HCT116 (cell line): Measurements from ENCODE around the gene PXMP4. TPM values are rescaled to one million over a fixed set of nuclear protein-coding genes. Genes with fewer than 3 reads are reported as not detected.

ENCODE experiments used
- ATAC-seq: fragments of 200-7000 bp; cut with Tn5 transposase; 2 replicates; pipeline ENCODE4 v1.9.1; 2020; ENCODE audit warnings: mild to moderate bottlenecking, moderate library complexity
- BruUV-seq: library from RNA; stranded (reverse); fragments of 400-500 nt; replicated peaks from 2 replicates; lab custom pipeline; 2021; lab: Mats Ljungman, UMichigan
- CTCF ChIA-PET: fragments of 300-600 bp; sonication (Branson Sonifier 250); formaldehyde crosslinking; loops from one replicate; lab custom pipeline; 2021; ENCODE audit warnings: antibody characterized with exemption; lab: Charles Lee
- POLR2A ChIA-PET: fragments of 300-600, 350-600 bp; sonication (Branson Sonifier 250); formaldehyde crosslinking; loops from one replicate; lab custom pipeline; 2021; ENCODE audit warnings: antibody characterized with exemption; lab: Charles Lee
- RAD21 ChIA-PET, 2 experiments: fragments of 300-600 bp; sonication (Branson Sonifier 250); formaldehyde crosslinking; loops; one replicate each; lab custom pipeline; 2023; ENCODE audit warnings: low total read pairs in 2 of 2; ENCODE audit not compliant: uncharacterized antibody in 2 of 2, unreplicated experiment in 2 of 2, low non-redundant PET in 1 of 2; lab: Charles Lee
- DNase-seq: peaks from one replicate; pipeline ENCODE4 v3.0.0-alpha.2; 2010; ENCODE audit warnings: low read depth, low spot score
- H2AFZ ChIP-seq: fragments of 200-600 bp; shearing (Covaris generic), sonication (generic); 2 replicates; pipeline ENCODE4 v1.6.1; 2017; ENCODE audit warnings: low read depth, mixed run types, mixed read lengths, antibody characterized with exemption, low read length; ENCODE audit not compliant: poor library complexity, severe bottlenecking
- H3K27ac ChIP-seq: 2 replicates; pipeline ENCODE4 v1.5.1; 2012; ENCODE audit warnings: low read depth, low read length
- H3K27me3 ChIP-seq: fragments of 200-600 bp; sonication (generic); 2 replicates; pipeline ENCODE4 v1.6.1; 2016; ENCODE audit warnings: mixed run types, low read length, mixed read lengths; ENCODE audit not compliant: insufficient read depth
- H3K36me3 ChIP-seq, 2 experiments: fragments of 200-500 bp in 1 of 2; fragments of 200-600 bp in 1 of 2; sonication (Bioruptor generic) in 1 of 2; sonication (generic) in 1 of 2; 2 replicates each; pipeline versions ENCODE4 v1.5.1 to v1.6.1; 2014 to 2016; ENCODE audit warnings: low read length in 2 of 2, inconsistent platforms in 1 of 2, mixed read lengths in 1 of 2, mixed run types in 1 of 2; ENCODE audit not compliant: insufficient read depth in 2 of 2, control insufficient read depth in 1 of 2
- H3K4me1 ChIP-seq, 2 experiments: fragments of 200-600 bp in 1 of 2; sonication (generic) in 1 of 2; 2 replicates each; pipeline versions ENCODE4 v1.5.1 to v1.6.1; 2012 to 2017; ENCODE audit warnings: low read length in 2 of 2, inconsistent platforms in 1 of 2, mild to moderate bottlenecking in 1 of 2, mixed read lengths in 1 of 2, mixed run types in 1 of 2, moderate library complexity in 1 of 2; ENCODE audit not compliant: insufficient read depth in 2 of 2, control insufficient read depth in 1 of 2
- H3K4me2 ChIP-seq: fragments of 200-600 bp; sonication (generic); 2 replicates; pipeline ENCODE4 v1.6.1; 2017; ENCODE audit warnings: mixed run types, low read length, mixed read lengths
- H3K4me3 ChIP-seq, 2 experiments: fragments of 200-600 bp in 1 of 2; sonication (generic) in 1 of 2; replicated peaks in 1 of 2; 2 replicates each; pipeline ENCODE4 v1.5.1; 2011 to 2016; ENCODE audit warnings: low read length in 2 of 2, control low read depth in 1 of 2, low read depth in 1 of 2, mild to moderate bottlenecking in 1 of 2, mixed read lengths in 1 of 2, mixed run types in 1 of 2
- H3K79me2 ChIP-seq: fragments of 200-600 bp; sonication (generic); 2 replicates; pipeline ENCODE4 v1.6.1; 2017; ENCODE audit warnings: mild to moderate bottlenecking, mixed run types, low read length, moderate library complexity, mixed read lengths; ENCODE audit not compliant: insufficient read depth
- H3K9ac ChIP-seq: fragments of 200-600 bp; sonication (generic); 2 replicates; pipeline ENCODE4 v1.6.1; 2016; ENCODE audit warnings: low read length, mixed read lengths
- H3K9me2 ChIP-seq: fragments of 200-600 bp; sonication (generic), shearing (Covaris generic); 2 replicates; pipeline ENCODE4 v1.6.1; 2017; ENCODE audit warnings: mixed run types, mild to moderate bottlenecking, moderate library complexity; ENCODE audit not compliant: insufficient read depth
- H3K9me3 ChIP-seq, 2 experiments: fragments of 200-500 bp in 1 of 2; fragments of 200-600 bp in 1 of 2; sonication (Bioruptor generic) in 1 of 2; sonication (generic) in 1 of 2; 2 replicates each; pipeline ENCODE4 v1.6.1; 2014 to 2017; ENCODE audit warnings: low read length in 2 of 2, mixed read lengths in 2 of 2, inconsistent platforms in 1 of 2, low read depth in 1 of 2, mild to moderate bottlenecking in 1 of 2, mixed run types in 1 of 2, moderate library complexity in 1 of 2; ENCODE audit not compliant: control insufficient read depth in 1 of 2, insufficient read depth in 1 of 2
- H4K20me1 ChIP-seq: fragments of 200-600 bp; sonication (generic), shearing (Covaris generic); 2 replicates; pipeline ENCODE4 v1.6.1; 2017; ENCODE audit warnings: mixed run types, mild to moderate bottlenecking, moderate library complexity; ENCODE audit not compliant: insufficient read depth
- CBX3 ChIP-seq: IDR thresholded peaks from 2 replicates; pipeline ENCODE4 v1.6.1; 2012; ENCODE audit warnings: low read depth
- CEBPB ChIP-seq: IDR thresholded peaks from 2 replicates; pipeline ENCODE4 v1.6.1; 2012; ENCODE audit warnings: low read depth
- EGR1 ChIP-seq: IDR thresholded peaks from 2 replicates; pipeline ENCODE4 v1.6.1; 2012; ENCODE audit warnings: low read depth
- ELF1 ChIP-seq: IDR thresholded peaks from 2 replicates; pipeline ENCODE4 v1.6.1; 2012; ENCODE audit warnings: low read depth, borderline replicate concordance
- EZH2 ChIP-seq: fragments of 200-600 bp; sonication (generic); IDR thresholded peaks from 2 replicates; pipeline ENCODE4 v1.6.1; 2017; ENCODE audit warnings: antibody characterized with exemption, mixed run types
- EZH2phosphoT487 ChIP-seq: fragments of 200-600 bp; IDR thresholded peaks from 2 replicates; pipeline ENCODE4 v1.6.1; 2018; ENCODE audit warnings: antibody characterized with exemption, borderline replicate concordance
- FOSL1 ChIP-seq: IDR thresholded peaks from 2 replicates; pipeline ENCODE4 v1.6.1; 2012; ENCODE audit warnings: low read depth
- JUND ChIP-seq: IDR thresholded peaks from 2 replicates; pipeline ENCODE4 v1.6.1; 2012
- POLR2A ChIP-seq: IDR thresholded peaks from 2 replicates; pipeline ENCODE4 v1.7.0; 2011; ENCODE audit warnings: borderline replicate concordance; ENCODE audit not compliant: insufficient read depth, insufficient read length; ENCODE audit errors: extremely low read depth
- POLR2AphosphoS5 ChIP-seq: IDR thresholded peaks from 2 replicates; pipeline ENCODE4 v1.6.1; 2011; ENCODE audit warnings: mild to moderate bottlenecking, low read depth, low read length, moderate library complexity
- RAD21 ChIP-seq: IDR thresholded peaks from 2 replicates; pipeline ENCODE4 v1.6.1; 2012; ENCODE audit warnings: low read depth, mild to moderate bottlenecking
- SIN3A ChIP-seq: IDR thresholded peaks from 2 replicates; pipeline ENCODE4 v1.6.1; 2012; ENCODE audit warnings: low read depth
- SP1 ChIP-seq: IDR thresholded peaks from 2 replicates; pipeline ENCODE4 v1.6.1; 2012; ENCODE audit warnings: low read depth
- SRF ChIP-seq: IDR thresholded peaks from 2 replicates; pipeline ENCODE4 v1.6.1; 2012; ENCODE audit warnings: low read depth
- YY1 ChIP-seq: IDR thresholded peaks from 2 replicates; pipeline ENCODE4 v1.6.1; 2011; ENCODE audit warnings: low read length, low read depth, moderate library complexity, mild to moderate bottlenecking; ENCODE audit not compliant: insufficient replicate concordance; ENCODE audit errors: extremely low read depth
- ZBTB33 ChIP-seq: IDR thresholded peaks from 2 replicates; pipeline ENCODE4 v1.6.1; 2011; ENCODE audit warnings: mild to moderate bottlenecking, low read length, moderate library complexity; ENCODE audit not compliant: insufficient replicate concordance; ENCODE audit errors: extremely low read depth
- ZFX ChIP-seq: fragments of 450-650 bp; IDR thresholded peaks from 2 replicates; pipeline ENCODE4 v1.6.1; 2017
- intact Hi-C: fragments of 100-400 bp; cut with micrococcal nuclease; formaldehyde crosslinking; loops from 2 replicates; pipeline ENCODE4 v1.10.0; 2022
- total RNA-seq: library from RNA; stranded (reverse); gene quantifications from one replicate; pipeline ENCODE4 v1.2.1, GENCODE V29; 2021; ENCODE audit not compliant: unreplicated experiment
- TF ChIP-seq, protein P1 (sequence below), 3 experiments: fragments of 200-600 bp in 1 of 3; sonication (generic) in 1 of 3; IDR thresholded peaks in 2 of 3; conservative IDR thresholded peaks in 1 of 3; 2 replicates each; pipeline ENCODE4 v1.5.1; 2012 to 2017; ENCODE audit warnings: low read depth in 2 of 3, low read length in 2 of 3, antibody characterized with exemption in 1 of 3, borderline replicate concordance in 1 of 3, control low read depth in 1 of 3, mild to moderate bottlenecking in 1 of 3, mixed read lengths in 1 of 3, mixed run types in 1 of 3, moderate library complexity in 1 of 3; ENCODE audit not compliant: insufficient read depth in 1 of 3
- TF ChIP-seq, protein P2 (sequence below): IDR thresholded peaks from 2 replicates; pipeline ENCODE4 v1.6.1; 2012; ENCODE audit warnings: low read depth
- TF ChIP-seq, protein P3 (sequence below): IDR thresholded peaks from 2 replicates; pipeline ENCODE4 v1.6.1; 2012

PXMP4 gene
- total RNA-seq, 1 experiment from 2014 or later = 9.6 TPM

DNA sequence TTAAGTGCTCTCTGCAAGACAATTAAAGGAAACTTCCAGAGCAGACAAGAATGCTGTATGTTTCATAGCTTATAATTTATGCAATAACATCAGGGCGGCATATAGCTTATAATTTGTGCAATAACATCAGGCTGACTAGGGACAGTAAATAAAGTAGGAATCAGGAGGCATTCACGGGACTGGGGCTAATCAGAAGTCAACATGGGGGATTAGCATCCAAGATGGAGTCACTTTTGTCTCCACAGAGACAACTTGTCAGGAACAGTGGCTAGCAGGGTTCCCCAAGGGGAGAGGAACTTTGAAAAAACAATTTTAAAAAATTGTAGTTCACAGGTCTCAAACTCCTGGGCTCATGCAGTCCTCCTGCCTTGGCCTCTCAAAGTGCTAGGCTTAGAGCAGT lies 8.4 kb upstream of the PXMP4 start (continued):
- TF ChIP-seq RAD21 (no peak), JUND (no peak), POLR2AphosphoS5 (no peak), SRF (no peak), YY1 (no peak), SIN3A (no peak), ELF1 (no peak), CEBPB (no peak), POLR2A (no peak), ZFX (no peak), EZH2 (no peak), EZH2phosphoT487 (no peak)

GRCh38 chr20:33727806-33728205 lies 7.7 kb upstream of the PXMP4 start:
- Histone ChIP-seq H3K4me1 (peaks cover 6 to 12% of the 10 kb centered on the region in 2 experiments), H3K4me2 (no peak overlapping the region), H3K9me2 (no peaks in the 10 kb centered on the region), H4K20me1 (no peaks in the 10 kb centered on the region), H3K9ac (no peak overlapping the region), H3K79me2 (no peaks in the 10 kb centered on the region), H2AFZ (no peak overlapping the region), H3K4me3 (no peak overlapping the region), H3K27ac (no peak overlapping the region), H3K36me3 (no peaks in the 10 kb centered on the region), H3K9me3 (no peaks in the 10 kb centered on the region), H3K27me3 (no peaks in the 10 kb centered on the region)
- ATAC-seq (no peak), DNase-seq (no peak)
- POLR2A ChIA-PET = no interaction called here
- CTCF ChIA-PET = no interaction called here
- TF ChIP-seq, protein P1, sequence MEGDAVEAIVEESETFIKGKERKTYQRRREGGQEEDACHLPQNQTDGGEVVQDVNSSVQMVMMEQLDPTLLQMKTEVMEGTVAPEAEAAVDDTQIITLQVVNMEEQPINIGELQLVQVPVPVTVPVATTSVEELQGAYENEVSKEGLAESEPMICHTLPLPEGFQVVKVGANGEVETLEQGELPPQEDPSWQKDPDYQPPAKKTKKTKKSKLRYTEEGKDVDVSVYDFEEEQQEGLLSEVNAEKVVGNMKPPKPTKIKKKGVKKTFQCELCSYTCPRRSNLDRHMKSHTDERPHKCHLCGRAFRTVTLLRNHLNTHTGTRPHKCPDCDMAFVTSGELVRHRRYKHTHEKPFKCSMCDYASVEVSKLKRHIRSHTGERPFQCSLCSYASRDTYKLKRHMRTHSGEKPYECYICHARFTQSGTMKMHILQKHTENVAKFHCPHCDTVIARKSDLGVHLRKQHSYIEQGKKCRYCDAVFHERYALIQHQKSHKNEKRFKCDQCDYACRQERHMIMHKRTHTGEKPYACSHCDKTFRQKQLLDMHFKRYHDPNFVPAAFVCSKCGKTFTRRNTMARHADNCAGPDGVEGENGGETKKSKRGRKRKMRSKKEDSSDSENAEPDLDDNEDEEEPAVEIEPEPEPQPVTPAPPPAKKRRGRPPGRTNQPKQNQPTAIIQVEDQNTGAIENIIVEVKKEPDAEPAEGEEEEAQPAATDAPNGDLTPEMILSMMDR (IDR thresholded peaks at IDR 0.05 in 2 of 3, conservative IDR thresholded peaks at IDR 0.05 in 1 of 3; ENCODE audit: borderline replicate concordance in 1 of 3, insufficient read depth in 1 of 3, low read depth in 2 of 3, low read length in 2 of 3) = no peak
- TF ChIP-seq RAD21 = no peak
- TF ChIP-seq EGR1 = no peak
- no peak for TF ChIP-seq ELF1
- no peak for TF ChIP-seq EZH2
- TF ChIP-seq, protein P2, sequence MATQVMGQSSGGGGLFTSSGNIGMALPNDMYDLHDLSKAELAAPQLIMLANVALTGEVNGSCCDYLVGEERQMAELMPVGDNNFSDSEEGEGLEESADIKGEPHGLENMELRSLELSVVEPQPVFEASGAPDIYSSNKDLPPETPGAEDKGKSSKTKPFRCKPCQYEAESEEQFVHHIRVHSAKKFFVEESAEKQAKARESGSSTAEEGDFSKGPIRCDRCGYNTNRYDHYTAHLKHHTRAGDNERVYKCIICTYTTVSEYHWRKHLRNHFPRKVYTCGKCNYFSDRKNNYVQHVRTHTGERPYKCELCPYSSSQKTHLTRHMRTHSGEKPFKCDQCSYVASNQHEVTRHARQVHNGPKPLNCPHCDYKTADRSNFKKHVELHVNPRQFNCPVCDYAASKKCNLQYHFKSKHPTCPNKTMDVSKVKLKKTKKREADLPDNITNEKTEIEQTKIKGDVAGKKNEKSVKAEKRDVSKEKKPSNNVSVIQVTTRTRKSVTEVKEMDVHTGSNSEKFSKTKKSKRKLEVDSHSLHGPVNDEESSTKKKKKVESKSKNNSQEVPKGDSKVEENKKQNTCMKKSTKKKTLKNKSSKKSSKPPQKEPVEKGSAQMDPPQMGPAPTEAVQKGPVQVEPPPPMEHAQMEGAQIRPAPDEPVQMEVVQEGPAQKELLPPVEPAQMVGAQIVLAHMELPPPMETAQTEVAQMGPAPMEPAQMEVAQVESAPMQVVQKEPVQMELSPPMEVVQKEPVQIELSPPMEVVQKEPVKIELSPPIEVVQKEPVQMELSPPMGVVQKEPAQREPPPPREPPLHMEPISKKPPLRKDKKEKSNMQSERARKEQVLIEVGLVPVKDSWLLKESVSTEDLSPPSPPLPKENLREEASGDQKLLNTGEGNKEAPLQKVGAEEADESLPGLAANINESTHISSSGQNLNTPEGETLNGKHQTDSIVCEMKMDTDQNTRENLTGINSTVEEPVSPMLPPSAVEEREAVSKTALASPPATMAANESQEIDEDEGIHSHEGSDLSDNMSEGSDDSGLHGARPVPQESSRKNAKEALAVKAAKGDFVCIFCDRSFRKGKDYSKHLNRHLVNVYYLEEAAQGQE = no peak
- no peak for TF ChIP-seq YY1
- no peak for TF ChIP-seq ZBTB33
- TF ChIP-seq, protein P3, sequence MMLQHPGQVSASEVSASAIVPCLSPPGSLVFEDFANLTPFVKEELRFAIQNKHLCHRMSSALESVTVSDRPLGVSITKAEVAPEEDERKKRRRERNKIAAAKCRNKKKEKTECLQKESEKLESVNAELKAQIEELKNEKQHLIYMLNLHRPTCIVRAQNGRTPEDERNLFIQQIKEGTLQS = no peak
- TF ChIP-seq FOSL1 = no peak
- no peak for TF ChIP-seq JUND
- no peak for TF ChIP-seq POLR2A
- TF ChIP-seq SP1 = no peak
- TF ChIP-seq CBX3 = no peak
- TF ChIP-seq EZH2phosphoT487 = no peak
- TF ChIP-seq SIN3A = no peak
- no peak for TF ChIP-seq POLR2AphosphoS5
- BruUV-seq = no TSS peak
- intact Hi-C loops = no loop called here
- RAD21 ChIA-PET = no interaction called here
